ENCODE results near the gene HSP90AB1. TPM values are rescaled to one million over a fixed set of nuclear protein-coding genes. Genes with fewer than 3 reads are reported as not detected.
"Not testable (repeated sequence)": the region's sequence is repeated elsewhere in the genome, so short reads cannot be mapped to it uniquely, and the experiment has no call there.

The HSP90AB1 gene
- total RNA-seq, 3 donors from 2014 or later = 3,050 to 3,190 (median 3,088) TPM

- Mint-ChIP-seq H3K9me3 (no peaks in the 10 kb centered on the region), H3K36me3 (ENCODE audit: insufficient read depth) (peaks cover 21% of the 10 kb centered on the region), H3K27me3 (ENCODE audit: low read depth) (no peaks in the 10 kb centered on the region), H3K4me1 (ENCODE audit: low read depth) (peaks cover 21% of the 10 kb centered on the region), H3K4me3 (no peak overlapping the region)
- no peak for ATAC-seq
- DNase-seq = no peak
Measured at GRCh38 chr6:44227148-44227793, 19.6 kb upstream of the HSP90AB1 start.

DNA sequence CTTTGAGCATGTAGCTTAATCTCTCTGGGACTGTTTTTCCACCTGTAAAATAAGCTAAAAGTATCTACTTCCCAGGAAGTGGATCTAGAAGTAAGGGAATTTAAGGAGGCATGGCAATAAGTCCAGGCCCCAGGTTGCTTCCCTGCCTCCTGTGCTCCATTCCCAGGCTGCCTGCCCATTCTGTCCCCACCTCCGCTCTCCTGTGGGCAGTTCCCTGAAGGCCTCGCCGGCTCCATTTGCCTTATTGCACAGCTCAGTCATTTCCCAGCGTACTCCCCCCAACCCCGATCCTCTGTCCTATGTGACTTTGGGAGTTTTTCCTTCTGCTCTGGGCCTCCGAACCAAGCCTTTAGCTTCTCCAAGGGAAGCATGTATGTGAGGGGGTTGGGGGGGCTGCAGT lies 18.9 kb upstream of the HSP90AB1 start:
- Mint-ChIP-seq H3K4me3 (no peak overlapping the region), H3K9me3 (no peaks in the 10 kb centered on the region), H3K36me3 (ENCODE audit: insufficient read depth) (peaks cover 23% of the 10 kb centered on the region)

DNA sequence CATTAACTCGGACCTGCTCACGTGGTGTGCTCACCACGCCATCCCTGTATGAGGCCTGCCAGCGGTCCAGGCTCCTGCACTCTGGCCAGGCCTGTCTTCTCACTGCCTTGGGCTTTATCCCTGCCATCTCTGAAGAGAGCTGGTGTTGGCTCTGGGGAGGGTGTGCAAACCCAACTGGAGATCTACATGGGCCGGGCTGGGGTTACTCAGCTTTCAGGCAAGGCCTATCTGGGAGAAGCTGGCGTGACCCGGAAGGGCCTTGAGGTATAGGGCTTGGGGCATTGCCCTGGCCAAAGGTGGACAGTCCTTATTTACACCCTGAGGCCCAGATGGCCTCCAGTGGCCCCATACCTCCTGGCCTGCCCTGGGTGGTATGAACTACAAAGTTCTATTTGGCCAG lies 18.5 kb upstream of the HSP90AB1 start:
- Mint-ChIP-seq H3K4me1 (ENCODE audit: low read depth) (peaks cover 13% of the 10 kb centered on the region), H3K9me3 (no peaks in the 10 kb centered on the region), H3K4me3 (no peak overlapping the region), H3K36me3 (ENCODE audit: insufficient read depth) (peaks cover 24% of the 10 kb centered on the region), H3K27me3 (ENCODE audit: low read depth) (no peaks in the 10 kb centered on the region)
- no peak for DNase-seq
- no peak for ATAC-seq

More for the DNA sequence above, 18.9 kb upstream of the HSP90AB1 start:
- Mint-ChIP-seq H3K27me3 (ENCODE audit: low read depth) (no peaks in the 10 kb centered on the region), H3K4me1 (ENCODE audit: low read depth) (peaks cover 15% of the 10 kb centered on the region)
- DNase-seq = no peak
- no peak for ATAC-seq

DNA sequence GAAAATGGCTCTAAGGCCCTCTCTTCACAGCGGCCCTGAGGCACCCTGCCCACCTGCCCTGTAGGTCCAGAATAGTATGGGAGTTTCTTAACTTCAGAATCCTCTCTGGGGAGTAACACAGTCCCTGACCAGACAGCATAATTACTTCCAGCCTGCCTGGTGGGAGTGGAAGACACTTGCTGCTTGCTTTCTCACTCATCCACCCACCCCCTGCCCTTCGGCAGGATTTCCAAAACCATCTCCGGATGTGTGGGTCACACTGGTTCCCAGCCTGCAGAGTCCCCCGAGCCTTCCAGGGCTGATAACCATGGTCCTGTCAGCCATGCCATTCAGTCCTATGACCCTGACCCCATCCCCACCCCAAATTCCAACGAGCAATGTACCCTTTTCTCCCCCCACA lies 18.1 kb upstream of the HSP90AB1 start:
- no peaks in the 10 kb centered on the region for H3K27me3 Mint-ChIP-seq (ENCODE audit: low read depth)
- ATAC-seq = no peak
- DNase-seq = no peak
- no peak overlapping the region for H3K4me3 Mint-ChIP-seq
- H3K36me3 Mint-ChIP-seq (ENCODE audit: insufficient read depth) = peaks cover 27% of the 10 kb centered on the region
- no peaks in the 10 kb centered on the region for H3K9me3 Mint-ChIP-seq
- peaks cover 13% of the 10 kb centered on the region for H3K4me1 Mint-ChIP-seq (ENCODE audit: low read depth)

DNA sequence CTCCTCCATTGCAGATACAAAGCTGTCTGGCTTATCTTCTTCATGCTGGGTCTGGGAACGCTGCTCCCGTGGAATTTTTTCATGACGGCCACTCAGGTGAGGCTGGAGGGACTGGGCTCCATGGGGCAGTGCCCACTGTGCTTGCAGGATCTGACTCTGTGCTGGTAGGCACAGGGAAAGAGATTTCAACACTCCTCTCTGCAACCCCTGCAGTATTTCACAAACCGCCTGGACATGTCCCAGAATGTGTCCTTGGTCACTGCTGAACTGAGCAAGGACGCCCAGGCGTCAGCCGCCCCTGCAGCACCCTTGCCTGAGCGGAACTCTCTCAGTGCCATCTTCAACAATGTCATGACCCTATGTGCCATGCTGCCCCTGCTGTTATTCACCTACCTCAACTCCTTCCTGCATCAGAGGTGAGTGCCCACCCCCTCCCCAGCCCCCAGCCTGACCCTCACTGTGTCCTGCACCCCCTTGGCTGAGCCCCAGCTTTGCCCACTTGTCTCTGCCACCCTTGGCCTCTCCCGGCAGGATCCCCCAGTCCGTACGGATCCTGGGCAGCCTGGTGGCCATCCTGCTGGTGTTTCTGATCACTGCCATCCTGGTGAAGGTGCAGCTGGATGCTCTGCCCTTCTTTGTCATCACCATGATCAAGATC lies 17.4 kb upstream of the HSP90AB1 start:
- peaks cover 25% of the 10 kb centered on the region for H3K36me3 Mint-ChIP-seq (ENCODE audit: insufficient read depth)
- ATAC-seq (no peak), DNase-seq (no peak)

DNA sequence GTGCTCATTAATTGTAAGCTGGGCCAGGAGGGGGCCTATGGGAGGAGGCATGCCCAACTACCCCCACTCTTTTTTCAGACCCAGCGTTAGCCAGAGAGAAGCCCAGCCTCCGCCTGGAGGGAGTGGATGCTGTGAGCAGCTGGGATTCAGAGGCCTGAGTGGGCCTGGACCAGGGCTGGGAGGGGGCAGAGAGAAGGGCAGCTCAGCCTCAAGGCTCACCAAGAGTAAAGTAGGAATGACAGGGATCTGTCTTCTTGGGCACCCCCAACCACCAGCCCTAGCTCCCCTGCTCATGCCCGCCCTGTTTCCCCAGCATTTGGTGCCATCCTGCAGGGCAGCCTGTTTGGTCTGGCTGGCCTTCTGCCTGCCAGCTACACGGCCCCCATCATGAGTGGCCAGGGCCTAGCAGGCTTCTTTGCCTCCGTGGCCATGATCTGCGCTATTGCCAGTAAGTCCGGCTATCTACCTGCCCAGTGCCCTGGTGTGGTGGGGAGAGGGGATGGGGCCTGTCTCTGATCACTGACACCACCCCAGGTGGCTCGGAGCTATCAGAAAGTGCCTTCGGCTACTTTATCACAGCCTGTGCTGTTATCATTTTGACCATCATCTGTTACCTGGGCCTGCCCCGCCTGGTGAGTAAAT lies 16.7 kb upstream of the HSP90AB1 start:
- Mint-ChIP-seq H3K9me3 (no peaks in the 10 kb centered on the region), H3K36me3 (ENCODE audit: insufficient read depth) (peaks cover 23% of the 10 kb centered on the region), H3K4me3 (no peak overlapping the region), H3K4me1 (ENCODE audit: low read depth) (peaks cover 2% of the 10 kb centered on the region), H3K27me3 (ENCODE audit: low read depth) (no peaks in the 10 kb centered on the region)
- DNase-seq = no peak
- no peak for ATAC-seq

More for the DNA sequence above, 17.4 kb upstream of the HSP90AB1 start:
- H3K4me1 Mint-ChIP-seq (ENCODE audit: low read depth) = peaks cover 8% of the 10 kb centered on the region
- no peaks in the 10 kb centered on the region for H3K9me3 Mint-ChIP-seq
- no peaks in the 10 kb centered on the region for H3K27me3 Mint-ChIP-seq (ENCODE audit: low read depth)
- H3K4me3 Mint-ChIP-seq = no peak overlapping the region

DNA sequence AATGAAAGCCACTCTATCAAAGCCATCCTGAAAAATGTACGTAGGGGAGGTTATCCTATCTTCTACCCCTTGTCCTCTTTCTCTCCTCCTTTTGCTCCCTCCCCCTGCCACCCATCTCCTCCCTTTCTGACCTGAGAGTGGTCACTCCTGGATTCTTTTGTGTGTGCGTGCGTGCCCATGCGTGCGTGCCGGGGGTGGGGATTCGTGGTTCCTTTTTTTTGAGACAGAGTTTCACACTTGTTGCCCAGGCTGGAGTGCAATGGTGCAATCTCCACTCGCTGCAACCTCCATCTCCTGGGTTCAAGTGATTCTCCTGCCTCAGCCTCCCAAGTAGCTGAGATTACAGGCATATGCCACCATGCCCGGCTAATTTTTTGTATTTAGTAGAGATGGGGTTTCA lies 15.5 kb upstream of the HSP90AB1 start:
- not testable (repeated sequence) for H3K27me3 Mint-ChIP-seq (ENCODE audit: low read depth); H3K4me3 Mint-ChIP-seq; H3K4me1 Mint-ChIP-seq (ENCODE audit: low read depth); DNase-seq; H3K9me3 Mint-ChIP-seq; ATAC-seq
- peaks cover 27% of the 10 kb centered on the region for H3K36me3 Mint-ChIP-seq (ENCODE audit: insufficient read depth)

GRCh38 chr6:44232676-44233566 lies 14.0 kb upstream of the HSP90AB1 start:
- ATAC-seq = no peak
- Mint-ChIP-seq H3K4me3 (no peak overlapping the region), H3K36me3 (ENCODE audit: insufficient read depth) (peaks cover 27% of the 10 kb centered on the region), H3K4me1 (ENCODE audit: low read depth) (peaks cover 9% of the 10 kb centered on the region), H3K9me3 (no peaks in the 10 kb centered on the region), H3K27me3 (ENCODE audit: low read depth) (no peaks in the 10 kb centered on the region)
- DNase-seq = no peak

DNA sequence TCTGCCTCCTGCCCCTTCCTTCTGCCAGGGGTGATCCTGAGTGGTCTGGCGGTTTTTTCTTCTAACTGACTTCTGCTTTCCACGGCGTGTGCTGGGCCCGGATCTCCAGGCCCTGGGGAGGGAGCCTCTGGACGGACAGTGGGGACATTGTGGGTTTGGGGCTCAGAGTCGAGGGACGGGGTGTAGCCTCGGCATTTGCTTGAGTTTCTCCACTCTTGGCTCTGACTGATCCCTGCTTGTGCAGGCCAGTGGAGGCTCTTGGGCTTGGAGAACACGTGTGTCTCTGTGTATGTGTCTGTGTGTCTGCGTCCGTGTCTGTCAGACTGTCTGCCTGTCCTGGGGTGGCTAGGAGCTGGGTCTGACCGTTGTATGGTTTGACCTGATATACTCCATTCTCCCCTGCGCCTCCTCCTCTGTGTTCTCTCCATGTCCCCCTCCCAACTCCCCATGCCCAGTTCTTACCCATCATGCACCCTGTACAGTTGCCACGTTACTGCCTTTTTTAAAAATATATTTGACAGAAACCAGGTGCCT lies 13.3 kb upstream of the HSP90AB1 start:
- Mint-ChIP-seq H3K9me3 (no peaks in the 10 kb centered on the region), H3K4me1 (ENCODE audit: low read depth) (peaks cover 16% of the 10 kb centered on the region), H3K4me3 (no peak overlapping the region), H3K27me3 (ENCODE audit: low read depth) (no peaks in the 10 kb centered on the region), H3K36me3 (ENCODE audit: insufficient read depth) (peaks cover 23% of the 10 kb centered on the region)
- ATAC-seq = no peak
- DNase-seq = no peak

DNA sequence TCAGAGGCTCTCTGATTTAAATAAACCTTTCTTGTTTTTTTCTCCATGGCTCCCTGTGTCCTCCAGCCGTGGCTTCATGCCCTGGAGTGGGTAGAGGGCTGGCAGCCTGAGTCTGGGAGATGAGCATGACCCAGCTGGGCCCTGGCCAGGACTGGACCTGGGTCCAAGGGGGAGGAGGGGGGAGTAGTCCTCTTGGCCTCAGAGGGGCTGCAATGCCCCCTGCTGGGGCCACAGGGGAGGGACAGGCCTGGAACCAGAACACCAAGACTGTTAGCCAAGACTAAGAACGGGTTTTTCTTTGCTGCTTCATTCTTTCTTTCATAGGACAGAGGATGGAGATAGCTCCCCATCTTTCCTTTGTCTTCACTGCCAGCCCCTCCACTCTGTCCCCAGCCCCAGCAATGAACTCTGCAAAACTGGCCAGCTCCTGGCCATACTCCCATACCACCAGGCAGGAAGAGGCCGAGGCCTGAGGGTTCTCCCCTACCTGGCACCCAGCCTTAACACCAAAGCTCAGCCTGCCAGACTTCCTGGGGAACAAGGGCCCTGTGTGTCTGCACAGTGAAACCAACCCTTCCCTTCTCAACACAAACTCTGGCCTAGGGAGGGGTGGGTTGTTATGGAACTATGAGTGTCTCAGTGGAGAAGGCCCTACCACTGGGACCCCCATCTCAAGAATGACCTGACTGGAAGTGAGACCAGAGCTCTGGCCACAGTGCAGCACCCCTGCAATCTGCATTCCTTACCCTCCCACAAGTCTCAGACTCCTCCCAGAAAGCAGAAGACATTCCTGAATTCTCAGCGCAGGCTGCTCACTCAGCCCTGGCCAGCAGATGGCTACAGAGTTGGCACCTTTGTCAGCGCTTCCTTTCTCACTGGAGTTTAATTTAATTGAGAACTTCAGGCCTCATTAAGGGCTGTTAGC lies 12.5 kb upstream of the HSP90AB1 start:
- peaks cover 23% of the 10 kb centered on the region for H3K36me3 Mint-ChIP-seq (ENCODE audit: insufficient read depth)
- no peaks in the 10 kb centered on the region for H3K27me3 Mint-ChIP-seq (ENCODE audit: low read depth)
- H3K9me3 Mint-ChIP-seq = no peaks in the 10 kb centered on the region
- H3K4me1 Mint-ChIP-seq (ENCODE audit: low read depth) = peaks cover 20% of the 10 kb centered on the region
- DNase-seq (no peak), ATAC-seq (no peak)
- no peak overlapping the region for H3K4me3 Mint-ChIP-seq

GRCh38 chr6:44235269-44235668 lies 11.6 kb upstream of the HSP90AB1 start:
- no peak for ATAC-seq
- Mint-ChIP-seq H3K4me3 (no peak overlapping the region), H3K36me3 (ENCODE audit: insufficient read depth) (peaks cover 23% of the 10 kb centered on the region), H3K4me1 (ENCODE audit: low read depth) (peaks cover 21% of the 10 kb centered on the region), H3K27me3 (ENCODE audit: low read depth) (no peaks in the 10 kb centered on the region), H3K9me3 (no peaks in the 10 kb centered on the region)
- no peak for DNase-seq

DNA sequence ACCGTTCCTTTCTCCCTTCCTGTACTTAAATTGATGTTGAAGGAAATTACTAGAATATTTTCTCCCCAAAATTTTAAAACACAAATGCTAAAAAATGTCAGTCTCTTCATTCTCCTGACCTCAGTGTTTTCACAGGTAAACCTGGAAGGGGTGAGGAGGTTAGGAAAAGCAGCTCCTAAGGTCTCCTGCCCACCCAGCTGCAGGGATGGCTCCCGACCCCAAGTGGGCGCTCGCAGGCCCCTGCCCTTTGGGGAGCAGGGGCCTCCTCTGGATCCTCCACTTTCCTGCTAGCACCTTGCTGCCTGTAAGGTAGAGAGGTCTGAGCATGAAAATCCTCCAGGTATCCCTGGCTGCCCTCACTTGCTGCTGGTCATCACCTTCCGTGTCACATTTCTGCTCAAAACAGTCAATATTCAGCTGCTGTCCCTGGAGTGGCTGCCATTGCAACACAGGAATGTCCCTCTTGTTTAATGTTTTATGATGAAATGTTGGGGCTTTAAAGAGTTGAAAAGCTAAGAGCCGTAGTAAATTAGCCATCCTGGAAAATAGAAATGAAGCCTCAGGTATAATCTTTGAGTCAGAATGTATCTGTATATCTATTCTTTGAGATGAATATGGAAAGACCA lies 10.9 kb upstream of the HSP90AB1 start:
- ATAC-seq (no peak), DNase-seq (no peak)
- Mint-ChIP-seq H3K9me3 (no peaks in the 10 kb centered on the region), H3K4me3 (peak overlapping the region; percentile 24), H3K36me3 (ENCODE audit: insufficient read depth) (peaks cover 17% of the 10 kb centered on the region), H3K27me3 (ENCODE audit: low read depth) (no peaks in the 10 kb centered on the region), H3K4me1 (ENCODE audit: low read depth) (peaks cover 21% of the 10 kb centered on the region)
